Stimulated activated CD4-positive, alpha-beta T cell treated with anti-CD3 and anti-CD28 coated beads, Interleukin-12 subunit alpha, Interleukin-12 subunit beta, amount 100 ng/mL, for 4 hours (primary cell): ENCODE measurements around the gene PROM1.
A peak's percentile ranks its signal among the peaks of the same experiment; 100 is the strongest.

Experiments
- DNase-seq: peaks from one replicate; pipeline ENCODE4 v3.0.0-alpha.2; 2020

The PROM1 gene

GRCh38 chr4:16083241-16084191 lies at the start of gene PROM1:
PROM1 (minus strand) TSS chr4:16084023; CDS start chr4:16075906, 8,117 bp downstream.
- DNase-seq, result peak; percentile 2

- DNase-seq, result no peak
These were observed 49.6 kb upstream of the PROM1 start for GRCh38 chr4:16133406-16133805.

- no peak for DNase-seq
These were observed 47.5 kb upstream of the PROM1 start for GRCh38 chr4:16131293-16131692.

GRCh38 chr4:16129336-16129735 lies 45.5 kb upstream of the PROM1 start:
- no peak for DNase-seq

GRCh38 chr4:16126714-16127113 lies 42.9 kb upstream of the PROM1 start:
- no peak for DNase-seq

- no peak for DNase-seq
These were observed 42.0 kb upstream of the PROM1 start for GRCh38 chr4:16125571-16126445.

GRCh38 chr4:16124232-16124631 lies 40.4 kb upstream of the PROM1 start:
- DNase-seq, result no peak

- no peak for DNase-seq
These were observed 39.7 kb upstream of the PROM1 start for GRCh38 chr4:16123356-16124084.

- peak; percentile 24 for DNase-seq
These were observed 39.0 kb upstream of the PROM1 start for GRCh38 chr4:16122784-16123183.

- DNase-seq, result no peak
These were observed 38.5 kb upstream of the PROM1 start for GRCh38 chr4:16122308-16122711.

- no peak for DNase-seq
These were observed 36.9 kb upstream of the PROM1 start for GRCh38 chr4:16120720-16121119.

- DNase-seq, result no peak
These were observed 36.2 kb upstream of the PROM1 start for GRCh38 chr4:16119981-16120380.

- DNase-seq, result no peak
These were observed 34.3 kb upstream of the PROM1 start for GRCh38 chr4:16118090-16118489.

GRCh38 chr4:16117164-16117563 lies 33.3 kb upstream of the PROM1 start:
- no peak for DNase-seq

GRCh38 chr4:16116493-16116990 lies 32.7 kb upstream of the PROM1 start:
- no peak for DNase-seq

GRCh38 chr4:16116019-16116418 lies 32.2 kb upstream of the PROM1 start:
- DNase-seq, result no peak

- DNase-seq, result no peak
These were observed 30.7 kb upstream of the PROM1 start for GRCh38 chr4:16114546-16114945.

GRCh38 chr4:16113741-16114140 lies 29.9 kb upstream of the PROM1 start:
- no peak for DNase-seq

GRCh38 chr4:16111533-16111932 lies 27.7 kb upstream of the PROM1 start:
- DNase-seq, result no peak

GRCh38 chr4:16110661-16111290 lies 27.0 kb upstream of the PROM1 start:
- no peak for DNase-seq

GRCh38 chr4:16110199-16110598 lies 26.4 kb upstream of the PROM1 start:
- DNase-seq, result no peak

GRCh38 chr4:16109256-16109655 lies 25.4 kb upstream of the PROM1 start:
- no peak for DNase-seq
